IMR-90 (cell line): ENCODE data around the gene ZNF618. TPM values are rescaled to one million over a fixed set of nuclear protein-coding genes. Genes with fewer than 3 reads are reported as not detected.

ENCODE experiments used
- ATAC-seq: fragments of 200-7000 bp; cut with Tn5 transposase; 2 replicates; pipeline ENCODE4 v1.9.1; 2020; ENCODE audit warnings: low read depth, mild to moderate bottlenecking, moderate library complexity
- BruUV-seq: library from RNA; stranded (reverse); fragments of 400-500 nt; replicated peaks from 2 replicates; lab custom pipeline; 2021; lab: Mats Ljungman, UMichigan
- CTCF ChIA-PET: fragments of 300-600 bp; formaldehyde crosslinking; extraction: SDS; loops from one replicate; lab custom pipeline; 2021; ENCODE audit warnings: antibody characterized with exemption; lab: Yijun Ruan, JAX
- POLR2A ChIA-PET: fragments of 300-600 bp; sonication (Branson Sonifier 250); formaldehyde crosslinking; loops from one replicate; lab custom pipeline; 2022; ENCODE audit warnings: antibody characterized with exemption; ENCODE audit not compliant: unreplicated experiment; lab: Charles Lee
- DNase-seq: peaks from one replicate; pipeline ENCODE4 v3.0.0; 2013
- H2AFZ ChIP-seq: replicated peaks from 2 replicates; pipeline ENCODE3; 2013; ENCODE audit warnings: low read length, mild to moderate bottlenecking; ENCODE audit not compliant: poor library complexity
- H2AK5ac ChIP-seq: 2 replicates; pipeline ENCODE4 v1.6.1; 2013; ENCODE audit warnings: low read depth, low read length, inconsistent platforms
- H2AK9ac ChIP-seq: replicated peaks from 2 replicates; pipeline ENCODE3; 2013; ENCODE audit warnings: mild to moderate bottlenecking, low read depth, low read length, moderate library complexity; ENCODE audit not compliant: poor library complexity
- H2BK120ac ChIP-seq: 2 replicates; pipeline ENCODE4 v1.6.1; 2013; ENCODE audit warnings: low read depth, low read length, inconsistent platforms
- H2BK15ac ChIP-seq: 3 replicates; pipeline ENCODE4 v1.6.1; 2013; ENCODE audit warnings: low read depth, low read length, inconsistent platforms
- H2BK20ac ChIP-seq: 2 replicates; pipeline ENCODE4 v1.6.1; 2013; ENCODE audit warnings: low read depth, mild to moderate bottlenecking, inconsistent platforms, low read length, moderate library complexity
- H2BK5ac ChIP-seq: 2 replicates; pipeline ENCODE4 v1.6.1; 2013; ENCODE audit warnings: mild to moderate bottlenecking, low read depth, low read length, inconsistent platforms; ENCODE audit not compliant: poor library complexity, severe bottlenecking
- H3K14ac ChIP-seq: replicated peaks from 2 replicates; pipeline ENCODE4 v1.6.1; 2013; ENCODE audit warnings: low read depth, low read length, inconsistent platforms
- H3K18ac ChIP-seq: 2 replicates; pipeline ENCODE4 v1.6.1; 2013; ENCODE audit warnings: low read depth, low read length, control low read depth
- H3K23ac ChIP-seq: 2 replicates; pipeline ENCODE4 v1.6.1; 2013; ENCODE audit warnings: low read depth, low read length, inconsistent platforms
- H3K27ac ChIP-seq: 2 replicates; pipeline ENCODE4 v1.5.1; 2013; ENCODE audit warnings: mild to moderate bottlenecking, control low read depth, low read length; ENCODE audit not compliant: insufficient read depth
- H3K27me3 ChIP-seq: 2 replicates; pipeline ENCODE4 v1.6.1; 2013; ENCODE audit warnings: low read length; ENCODE audit not compliant: control insufficient read depth, insufficient read depth
- H3K36me3 ChIP-seq: 2 replicates; pipeline ENCODE4 v1.6.1; 2013; ENCODE audit warnings: low read length, mixed read lengths; ENCODE audit not compliant: control insufficient read depth, insufficient read depth
- H3K4ac ChIP-seq: 2 replicates; pipeline ENCODE4 v1.6.1; 2013; ENCODE audit warnings: low read depth, low read length, inconsistent platforms
- H3K4me1 ChIP-seq: 2 replicates; pipeline ENCODE4 v1.6.1; 2013; ENCODE audit warnings: low read length, mixed read lengths; ENCODE audit not compliant: control insufficient read depth, insufficient read depth
- H3K4me2 ChIP-seq: 2 replicates; pipeline ENCODE4 v1.6.1; 2013; ENCODE audit warnings: low read depth, mild to moderate bottlenecking, control low read depth, low read length, moderate library complexity
- H3K4me3 ChIP-seq: 2 replicates; pipeline ENCODE4 v1.5.1; 2013; ENCODE audit warnings: low read depth, mild to moderate bottlenecking, control low read depth, low read length, moderate library complexity; ENCODE audit not compliant: insufficient read depth
- H3K56ac ChIP-seq: 2 replicates; pipeline ENCODE4 v1.6.1; 2013; ENCODE audit warnings: low read length, inconsistent platforms; ENCODE audit not compliant: insufficient read depth; ENCODE audit errors: extremely low read depth
- H3K79me1 ChIP-seq, 2 experiments: 2 replicates each; pipeline ENCODE4 v1.6.1; 2013; ENCODE audit warnings: low read length in 2 of 2, inconsistent platforms in 1 of 2, low read depth in 1 of 2
- H3K9ac ChIP-seq: 2 replicates; pipeline ENCODE4 v1.6.1; 2013; ENCODE audit warnings: low read depth, low read length, control low read depth
- H3K9me1 ChIP-seq: 2 replicates; pipeline ENCODE4 v1.6.1; 2013; ENCODE audit warnings: low read length, inconsistent platforms; ENCODE audit not compliant: insufficient read depth
- H3K9me3 ChIP-seq: 2 replicates; pipeline ENCODE4 v1.6.1; 2013; ENCODE audit warnings: low read length; ENCODE audit not compliant: control insufficient read depth, insufficient read depth
- H4K20me1 ChIP-seq: 2 replicates; pipeline ENCODE4 v1.6.1; 2013; ENCODE audit warnings: low read length, inconsistent platforms; ENCODE audit not compliant: insufficient read depth
- H4K5ac ChIP-seq: 2 replicates; pipeline ENCODE4 v1.6.1; 2013; ENCODE audit warnings: mild to moderate bottlenecking, low read depth, low read length, control low read depth
- H4K8ac ChIP-seq, 2 experiments: 2 replicates each; pipeline ENCODE4 v1.6.1; 2013; ENCODE audit warnings: low read depth in 2 of 2, low read length in 2 of 2, control low read depth in 1 of 2, inconsistent platforms in 1 of 2
- H4K91ac ChIP-seq: 2 replicates; pipeline ENCODE4 v1.6.1; 2013; ENCODE audit warnings: low read depth, low read length, inconsistent platforms; ENCODE audit not compliant: insufficient read depth
- BHLHE40 ChIP-seq: fragments of 150-350 bp; IDR thresholded peaks from 2 replicates; pipeline ENCODE4 v1.6.1; 2016; ENCODE audit warnings: mild to moderate bottlenecking, low read depth, low read length
- CEBPB ChIP-seq: IDR thresholded peaks from 2 replicates; pipeline ENCODE4 v1.6.1; 2012; ENCODE audit warnings: low read depth, low read length, improper control_type of control experiment
- CHD1 ChIP-seq: IDR thresholded peaks from 2 replicates; pipeline ENCODE4 v1.6.1; 2012; ENCODE audit warnings: low read depth, low read length, improper control_type of control experiment
- FOS ChIP-seq: fragments of 150-350 bp; IDR thresholded peaks from 2 replicates; pipeline ENCODE4 v1.6.1; 2016; ENCODE audit warnings: low read depth, low read length
- MAFK ChIP-seq: IDR thresholded peaks from 2 replicates; pipeline ENCODE4 v1.6.1; 2012; ENCODE audit warnings: low read depth, low read length, improper control_type of control experiment
- MAZ ChIP-seq: IDR thresholded peaks from 2 replicates; pipeline ENCODE4 v1.6.1; 2012; ENCODE audit warnings: low read depth, mild to moderate bottlenecking, low read length, improper control_type of control experiment, moderate library complexity, borderline replicate concordance
- MXI1 ChIP-seq: IDR thresholded peaks from 2 replicates; pipeline ENCODE4 v1.6.1; 2012; ENCODE audit warnings: low read depth, mild to moderate bottlenecking, low read length, moderate library complexity, borderline replicate concordance
- NFE2L2 ChIP-seq: fragments of 150-350 bp; IDR thresholded peaks from 2 replicates; pipeline ENCODE4 v1.6.1; 2016; ENCODE audit warnings: low read depth, mild to moderate bottlenecking, low read length
- POLR2A ChIP-seq: IDR thresholded peaks from 2 replicates; pipeline ENCODE4 v1.6.1; 2012; ENCODE audit warnings: mild to moderate bottlenecking, low read depth, low read length
- RAD21 ChIP-seq: IDR thresholded peaks from 2 replicates; pipeline ENCODE4 v1.6.1; 2012; ENCODE audit warnings: low read length, improper control_type of control experiment
- RCOR1 ChIP-seq: IDR thresholded peaks from 2 replicates; pipeline ENCODE4 v1.6.1; 2012; ENCODE audit warnings: mild to moderate bottlenecking, low read length, improper control_type of control experiment; ENCODE audit not compliant: insufficient replicate concordance
- RFX5 ChIP-seq: IDR thresholded peaks from 2 replicates; pipeline ENCODE4 v1.8.0; 2012; ENCODE audit warnings: low read depth, mild to moderate bottlenecking, low read length, moderate library complexity
- SMC3 ChIP-seq: fragments of 150-350 bp; IDR thresholded peaks from 2 replicates; pipeline ENCODE4 v1.6.1; 2016; ENCODE audit warnings: low read depth, mild to moderate bottlenecking, antibody characterized with exemption, low read length, moderate library complexity
- WGBS, 2 experiments: methylation state at CpG; one replicate each; pipeline versions ENCODE4 v1.1.5 to v1.1.7; 2013; ENCODE audit warnings: missing lambda C conversion rate in 2 of 2; ENCODE audit not compliant: insufficient read length in 1 of 2; ENCODE audit errors: extremely low coverage in 2 of 2; 5-methylcytosine and 5-hydroxymethylcytosine counted together
- dilution Hi-C: fragments of 300-500 bp; cut with HindIII; formaldehyde crosslinking; loops from one replicate; pipeline ENCODE4 v1.14.3; 2018; ENCODE audit warnings: low sequenced_read_pairs; ENCODE audit not compliant: unreplicated experiment
- in situ Hi-C: fragments of 300-500 bp; cut with MboI; formaldehyde crosslinking; loops from 3 replicates; pipeline ENCODE4 v1.14.3; 2019; ENCODE audit warnings: low sequenced_read_pairs, inconsistent platforms, mixed read lengths
- intact Hi-C: fragments of 100-400 bp; cut with micrococcal nuclease; formaldehyde crosslinking; loops from 2 replicates; pipeline ENCODE4 v1.10.0; 2022
- polyA plus RNA-seq, 3 experiments: library from polyadenylated mRNA; depleted of rRNA; stranded (reverse); fragments of >200 nt; gene quantifications; 2 replicates each; pipeline ENCODE4 v1.2.3, GENCODE V29; 2012; ENCODE audit warnings: low replicate concordance in 1 of 3
- total RNA-seq: library from RNA; depleted of rRNA; stranded (reverse); fragments of >200 nt; gene quantifications from 2 replicates; pipeline ENCODE4 v1.2.3, GENCODE V29; 2012
- TF ChIP-seq, protein P1 (sequence below): conservative IDR thresholded peaks from 2 replicates; pipeline ENCODE4 v1.5.1; 2012; ENCODE audit warnings: mild to moderate bottlenecking, low read depth, low read length, improper control_type of control experiment
- TF ChIP-seq, protein P2 (sequence below): fragments of 150-350 bp; IDR thresholded peaks from 2 replicates; pipeline ENCODE4 v1.6.1; 2017; ENCODE audit warnings: mild to moderate bottlenecking, antibody characterized with exemption, low read length, low read depth
- TF ChIP-seq, protein P3 (sequence below): fragments of 150-350 bp; IDR thresholded peaks from 2 replicates; pipeline ENCODE4 v1.6.1; 2016; ENCODE audit warnings: low read depth, mild to moderate bottlenecking, low read length, moderate library complexity, borderline replicate concordance

ZNF618 gene
- total and polyA plus RNA-seq, 2 of the 4 experiments (the other 2 are of a cell fraction), result 8.2 to 9.4 TPM

DNA sequence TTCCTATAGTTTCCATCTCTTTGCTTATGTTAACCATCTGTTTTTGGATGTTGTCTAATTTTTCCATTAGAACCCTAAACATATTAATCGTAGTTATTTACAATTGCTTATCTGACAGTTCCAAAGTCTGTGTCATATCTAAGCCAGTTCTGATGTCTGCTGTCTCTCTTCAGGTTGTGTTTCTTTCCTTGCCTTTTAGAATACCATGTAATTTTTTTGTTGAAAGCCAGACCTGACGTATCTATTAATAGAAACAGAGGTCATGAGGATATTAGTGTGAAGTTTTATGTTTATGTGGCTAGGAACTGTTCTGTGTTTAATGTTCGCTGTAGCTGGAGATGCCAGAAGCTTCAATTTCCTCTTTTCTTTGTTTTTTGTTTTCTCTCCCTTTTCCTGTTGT, 52.2 kb downstream of the ZNF618 start:
- POLR2A ChIA-PET, result no interaction called here
- H3K4me3 ChIP-seq, result no peak overlapping the region
- no peak overlapping the region for H4K5ac ChIP-seq
- no peak overlapping the region for H3K23ac ChIP-seq
- H2AK9ac ChIP-seq, result no peak overlapping the region
- no peak overlapping the region for H2BK20ac ChIP-seq
- H3K4ac ChIP-seq, result no peak overlapping the region
- in situ Hi-C loops, result no loop called here
- H3K9me3 ChIP-seq, result peaks cover 5% of the 10 kb centered on the region
- H2AK5ac ChIP-seq, result no peak overlapping the region
- no peaks in the 10 kb centered on the region for H3K36me3 ChIP-seq
- ATAC-seq (no peak), DNase-seq (no peak)
- no peak overlapping the region for H2AFZ ChIP-seq
- H3K9me1 ChIP-seq, result peaks cover 16% of the 10 kb centered on the region
- H4K91ac ChIP-seq, result no peak overlapping the region
- no peak overlapping the region for H3K9ac ChIP-seq
- dilution Hi-C loops, result no loop called here
- H2BK15ac ChIP-seq, result no peak overlapping the region
- no TSS peak for BruUV-seq
- no peak overlapping the region for H3K14ac ChIP-seq
- CTCF ChIA-PET, result interaction anchor here (0.6 kb wide), 1 partner anchor 51 kb away, joined by 3 read pairs; no protein-coding TSS in a partner anchor
- no peak overlapping the region for H2BK120ac ChIP-seq
- intact Hi-C loops, result no loop called here
- no peak overlapping the region for H3K4me2 ChIP-seq
- H3K79me1 ChIP-seq, result peaks cover 45 to 67% of the 10 kb centered on the region in 2 experiments
- 100% methylated on average over 1 of the region's 3 CpGs; no CpG with 5 or more reads in 1 of the 2 experiments for WGBS, 2 experiments
- no peak overlapping the region for H3K18ac ChIP-seq
- peaks cover 23% of the 10 kb centered on the region; the same call in 1 of the 2 replicates for H4K20me1 ChIP-seq
- H3K56ac ChIP-seq, result no peak overlapping the region
- H3K27ac ChIP-seq, result no peak overlapping the region
- peaks cover 8% of the 10 kb centered on the region for H3K4me1 ChIP-seq
- no peak for TF ChIP-seq RFX5
- no peak for TF ChIP-seq SMC3
- TF ChIP-seq BHLHE40, result no peak
- TF ChIP-seq, protein P1, sequence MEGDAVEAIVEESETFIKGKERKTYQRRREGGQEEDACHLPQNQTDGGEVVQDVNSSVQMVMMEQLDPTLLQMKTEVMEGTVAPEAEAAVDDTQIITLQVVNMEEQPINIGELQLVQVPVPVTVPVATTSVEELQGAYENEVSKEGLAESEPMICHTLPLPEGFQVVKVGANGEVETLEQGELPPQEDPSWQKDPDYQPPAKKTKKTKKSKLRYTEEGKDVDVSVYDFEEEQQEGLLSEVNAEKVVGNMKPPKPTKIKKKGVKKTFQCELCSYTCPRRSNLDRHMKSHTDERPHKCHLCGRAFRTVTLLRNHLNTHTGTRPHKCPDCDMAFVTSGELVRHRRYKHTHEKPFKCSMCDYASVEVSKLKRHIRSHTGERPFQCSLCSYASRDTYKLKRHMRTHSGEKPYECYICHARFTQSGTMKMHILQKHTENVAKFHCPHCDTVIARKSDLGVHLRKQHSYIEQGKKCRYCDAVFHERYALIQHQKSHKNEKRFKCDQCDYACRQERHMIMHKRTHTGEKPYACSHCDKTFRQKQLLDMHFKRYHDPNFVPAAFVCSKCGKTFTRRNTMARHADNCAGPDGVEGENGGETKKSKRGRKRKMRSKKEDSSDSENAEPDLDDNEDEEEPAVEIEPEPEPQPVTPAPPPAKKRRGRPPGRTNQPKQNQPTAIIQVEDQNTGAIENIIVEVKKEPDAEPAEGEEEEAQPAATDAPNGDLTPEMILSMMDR, result no peak
- no peak for TF ChIP-seq NFE2L2
- TF ChIP-seq CHD1, result no peak
- no peak for TF ChIP-seq MXI1
- no peak for TF ChIP-seq RAD21
- no peak for TF ChIP-seq RCOR1
- TF ChIP-seq CEBPB, result no peak
- TF ChIP-seq, protein P2, sequence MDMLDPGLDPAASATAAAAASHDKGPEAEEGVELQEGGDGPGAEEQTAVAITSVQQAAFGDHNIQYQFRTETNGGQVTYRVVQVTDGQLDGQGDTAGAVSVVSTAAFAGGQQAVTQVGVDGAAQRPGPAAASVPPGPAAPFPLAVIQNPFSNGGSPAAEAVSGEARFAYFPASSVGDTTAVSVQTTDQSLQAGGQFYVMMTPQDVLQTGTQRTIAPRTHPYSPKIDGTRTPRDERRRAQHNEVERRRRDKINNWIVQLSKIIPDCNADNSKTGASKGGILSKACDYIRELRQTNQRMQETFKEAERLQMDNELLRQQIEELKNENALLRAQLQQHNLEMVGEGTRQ, result no peak
- TF ChIP-seq FOS, result no peak
- TF ChIP-seq MAZ, result no peak
- TF ChIP-seq POLR2A, result no peak
- TF ChIP-seq, protein P3, sequence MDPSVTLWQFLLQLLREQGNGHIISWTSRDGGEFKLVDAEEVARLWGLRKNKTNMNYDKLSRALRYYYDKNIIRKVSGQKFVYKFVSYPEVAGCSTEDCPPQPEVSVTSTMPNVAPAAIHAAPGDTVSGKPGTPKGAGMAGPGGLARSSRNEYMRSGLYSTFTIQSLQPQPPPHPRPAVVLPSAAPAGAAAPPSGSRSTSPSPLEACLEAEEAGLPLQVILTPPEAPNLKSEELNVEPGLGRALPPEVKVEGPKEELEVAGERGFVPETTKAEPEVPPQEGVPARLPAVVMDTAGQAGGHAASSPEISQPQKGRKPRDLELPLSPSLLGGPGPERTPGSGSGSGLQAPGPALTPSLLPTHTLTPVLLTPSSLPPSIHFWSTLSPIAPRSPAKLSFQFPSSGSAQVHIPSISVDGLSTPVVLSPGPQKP, result no peak
- TF ChIP-seq MAFK, result no peak
- no peak overlapping the region for H2BK5ac ChIP-seq
- H3K27me3 ChIP-seq, result no peaks in the 10 kb centered on the region
- H4K8ac ChIP-seq, result no peak overlapping the region
